Body of pancreas (tissue), 4 donors: Measurements from ENCODE around the gene DNAJC10.

Experiments
- CTCF ChIP-seq, 7 experiments: fragments of 450-650 bp in 4 of 7; fragments of 200-600 bp in 3 of 7; sonication (generic) in 3 of 7; IDR thresholded peaks; one replicate each; pipeline ENCODE4 v1.5.1; 2016 to 2019; ENCODE audit warnings: antibody characterized with exemption in 7 of 7
- POLR2A ChIP-seq, 3 donors: fragments of 450-650 bp; IDR thresholded peaks; one replicate each; pipeline ENCODE4 v1.6.1; 2016; ENCODE audit warnings: antibody characterized with exemption in 3 of 3, mild to moderate bottlenecking in 2 of 3

DNA sequence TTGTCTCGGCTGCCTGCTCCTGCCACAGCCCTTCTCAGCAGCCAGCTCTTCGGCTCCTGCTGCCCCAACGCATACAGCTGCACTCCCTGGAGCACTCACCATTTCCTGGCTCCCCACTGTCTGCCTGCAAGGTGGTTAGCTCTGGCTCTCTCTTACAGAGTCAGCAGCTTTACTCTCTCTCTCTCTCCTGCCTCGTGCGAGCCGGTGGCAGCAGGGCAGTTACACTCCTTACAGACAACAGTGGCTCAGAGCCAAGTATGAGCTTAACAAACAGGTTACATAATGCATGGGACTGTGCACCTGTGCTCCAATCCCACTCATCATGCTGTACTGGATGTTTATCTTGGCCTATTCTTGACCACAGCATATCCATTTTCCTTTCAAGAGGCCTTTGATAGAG, 47.4 kb upstream of the DNAJC10 start:
- TF ChIP-seq CTCF (IDR thresholded peaks at IDR 0.05), result no peak
- no peak for TF ChIP-seq POLR2A (IDR thresholded peaks at IDR 0.05)
